ENCODE data around the gene TNS1. TPM values are rescaled to one million over a fixed set of nuclear protein-coding genes. Genes with fewer than 3 reads are reported as not detected.
A peak's percentile ranks its signal among the peaks of the same experiment; 100 is the strongest.

TNS1 gene
- total RNA-seq, 1 donor from 2014 or later, result 11.6 TPM

- no peaks in the 10 kb centered on the region for H3K9me3 Mint-ChIP-seq (ENCODE audit: unreplicated experiment)
- no peak for DNase-seq (ENCODE audit: low spot score)
- peaks cover 19% of the 10 kb centered on the region for H3K4me1 Mint-ChIP-seq (ENCODE audit: unreplicated experiment)
- peaks cover 12% of the 10 kb centered on the region for H3K27me3 Mint-ChIP-seq (ENCODE audit: unreplicated experiment)
- H3K4me3 Mint-ChIP-seq (ENCODE audit: unreplicated experiment), result no peak overlapping the region
- no peaks in the 10 kb centered on the region for H3K36me3 Mint-ChIP-seq (ENCODE audit: low read depth, unreplicated experiment)
- no peak overlapping the region for H3K27ac Mint-ChIP-seq (ENCODE audit: unreplicated experiment)
- no peak for TF ChIP-seq CTCF (IDR thresholded peaks at IDR 0.05; ENCODE audit: unreplicated experiment)
Observed at GRCh38 chr2:217902379-217903141, 100.2 kb downstream of the TNS1 start.

DNA sequence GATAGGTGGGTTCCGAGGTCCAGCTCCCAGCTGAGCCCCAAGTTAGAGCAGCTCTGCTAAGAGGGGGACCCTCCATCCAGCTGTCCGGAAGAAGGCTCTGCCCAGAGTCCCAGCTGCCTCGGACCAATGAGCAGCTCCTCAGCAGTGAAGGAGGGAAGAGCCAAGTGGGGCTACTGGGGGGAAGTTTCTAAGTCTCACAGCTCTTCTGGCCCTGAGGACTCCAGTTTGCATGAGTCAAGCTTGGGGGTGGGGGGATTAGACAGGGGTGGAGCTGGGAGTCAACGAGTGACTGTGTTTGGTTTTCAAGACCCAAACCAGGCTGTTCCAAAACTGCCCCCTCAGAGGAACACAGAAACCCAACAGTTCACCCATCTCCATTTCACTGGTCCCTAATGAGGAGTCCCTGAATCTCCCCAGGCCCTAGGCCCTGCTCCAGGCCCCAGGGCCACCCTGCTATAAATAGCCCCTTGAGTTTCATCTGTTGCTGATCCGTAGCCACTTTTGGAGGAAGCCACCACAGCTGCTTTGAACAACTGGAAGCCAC is 100.9 kb downstream of the TNS1 start:
- Mint-ChIP-seq H3K4me3 (ENCODE audit: unreplicated experiment) (no peak overlapping the region), H3K9me3 (ENCODE audit: unreplicated experiment) (no peaks in the 10 kb centered on the region), H3K27me3 (ENCODE audit: unreplicated experiment) (peaks cover 12% of the 10 kb centered on the region), H3K27ac (ENCODE audit: unreplicated experiment) (no peak overlapping the region), H3K4me1 (ENCODE audit: unreplicated experiment) (peaks cover 19% of the 10 kb centered on the region), H3K36me3 (ENCODE audit: low read depth, unreplicated experiment) (no peaks in the 10 kb centered on the region)
- DNase-seq (ENCODE audit: low spot score), result no peak
- no peak for TF ChIP-seq CTCF (IDR thresholded peaks at IDR 0.05; ENCODE audit: unreplicated experiment)

- H3K9me3 Mint-ChIP-seq (ENCODE audit: unreplicated experiment), result no peaks in the 10 kb centered on the region
- no peak for DNase-seq (ENCODE audit: low spot score)
- H3K4me1 Mint-ChIP-seq (ENCODE audit: unreplicated experiment), result peaks cover 19% of the 10 kb centered on the region
Observed at GRCh38 chr2:217901400-217901799, 101.4 kb downstream of the TNS1 start.

GRCh38 chr2:217900780-217901360 is 101.9 kb downstream of the TNS1 start:
- no peak for TF ChIP-seq CTCF (IDR thresholded peaks at IDR 0.05; ENCODE audit: unreplicated experiment)
- Mint-ChIP-seq H3K36me3 (ENCODE audit: low read depth, unreplicated experiment) (no peaks in the 10 kb centered on the region), H3K4me3 (ENCODE audit: unreplicated experiment) (peak overlapping the region; percentile 65), H3K27ac (ENCODE audit: unreplicated experiment) (no peak overlapping the region), H3K27me3 (ENCODE audit: unreplicated experiment) (peaks cover 12% of the 10 kb centered on the region), H3K4me1 (ENCODE audit: unreplicated experiment) (peaks cover 19% of the 10 kb centered on the region), H3K9me3 (ENCODE audit: unreplicated experiment) (no peaks in the 10 kb centered on the region)
- DNase-seq (ENCODE audit: low spot score), result no peak

More at GRCh38 chr2:217901400-217901799, 101.4 kb downstream of the TNS1 start:
- Mint-ChIP-seq H3K27me3 (ENCODE audit: unreplicated experiment) (peaks cover 12% of the 10 kb centered on the region), H3K27ac (ENCODE audit: unreplicated experiment) (no peak overlapping the region), H3K4me3 (ENCODE audit: unreplicated experiment) (no peak overlapping the region), H3K36me3 (ENCODE audit: low read depth, unreplicated experiment) (no peaks in the 10 kb centered on the region)
- TF ChIP-seq CTCF (IDR thresholded peaks at IDR 0.05; ENCODE audit: unreplicated experiment), result no peak

All from endothelial cell (in vitro differentiated cells).